GM12878 (cell line): ENCODE data around the gene STXBP4. TPM values are rescaled to one million over a fixed set of nuclear protein-coding genes. Genes with fewer than 3 reads are reported as not detected.

Source experiments
- ATAC-seq: fragments of 200-7000 bp; cut with Tn5 transposase; 3 replicates; pipeline ENCODE4 v1.9.1; 2020; ENCODE audit warnings: mild to moderate bottlenecking, moderate library complexity
- BruUV-seq: library from RNA; stranded (reverse); fragments of 400-500 nt; replicated peaks from 2 replicates; lab custom pipeline; 2021; lab: Mats Ljungman, UMichigan
- CTCF ChIA-PET: fragments of 300-600 bp; sonication (Branson Sonifier 250); formaldehyde crosslinking; extraction: SDS; loops from one replicate; lab custom pipeline; 2021; ENCODE audit warnings: inconsistent platforms; lab: Yijun Ruan, JAX
- POLR2A ChIA-PET: fragments of 350-600 bp; formaldehyde crosslinking; extraction: SDS; loops from one replicate; lab custom pipeline; 2021; ENCODE audit warnings: inconsistent platforms; lab: Charles Lee
- RAD21 ChIA-PET: fragments of 300-600 bp; sonication (Branson Sonifier 250); formaldehyde crosslinking; loops from one replicate; lab custom pipeline; 2023; ENCODE audit warnings: antibody characterized with exemption; ENCODE audit not compliant: unreplicated experiment; lab: Charles Lee
- SMC1A ChIA-PET: fragments of 300-600 bp; sonication (Branson Sonifier 250); formaldehyde crosslinking; loops from one replicate; lab custom pipeline; 2023; ENCODE audit not compliant: unreplicated experiment, uncharacterized antibody; lab: Charles Lee
- DNase-seq: peaks from one replicate; pipeline ENCODE4 v3.0.0-alpha.2; 2011; ENCODE audit warnings: low read depth, low spot score
- FAIRE-seq: peaks from 3 replicates; lab custom pipeline; 2011; peaks lifted over from hg19 to GRCh38; lab: Jason Lieb, UNC
- H2AFZ ChIP-seq: 2 replicates; pipeline ENCODE4 v1.6.0; 2011; ENCODE audit warnings: low read depth, low read length, control low read depth; ENCODE audit not compliant: control insufficient read depth
- H3K27ac ChIP-seq: 2 replicates; pipeline ENCODE4 v1.5.1; 2011; ENCODE audit warnings: control low read depth; ENCODE audit not compliant: control insufficient read depth, insufficient read depth
- H3K27me3 ChIP-seq, 2 experiments: replicated peaks in 1 of 2; 2 replicates each; pipeline versions ENCODE4 v1.6.0 to v1.6.1; 2011; ENCODE audit warnings: low read length in 1 of 2; ENCODE audit not compliant: control insufficient read depth in 2 of 2, insufficient read depth in 2 of 2
- H3K36me3 ChIP-seq, 2 experiments: 2 replicates each; pipeline ENCODE4 v1.5.1; 2011; ENCODE audit warnings: low read length in 1 of 2; ENCODE audit not compliant: control insufficient read depth in 2 of 2, insufficient read depth in 2 of 2
- H3K4me1 ChIP-seq: 2 replicates; pipeline ENCODE4 v1.6.1; 2011; ENCODE audit warnings: mild to moderate bottlenecking, low read length, moderate library complexity, mixed read lengths; ENCODE audit not compliant: control insufficient read depth, insufficient read depth
- H3K4me2 ChIP-seq: 2 replicates; pipeline ENCODE4 v1.6.0; 2011; ENCODE audit warnings: control low read depth; ENCODE audit not compliant: control insufficient read depth, insufficient read depth
- H3K4me3 ChIP-seq: fragments of 200-600 bp; sonication (generic); 2 replicates; pipeline ENCODE4 v1.5.1; 2016
- H3K79me2 ChIP-seq: 2 replicates; pipeline ENCODE4 v1.6.0; 2011; ENCODE audit warnings: low read length; ENCODE audit not compliant: control insufficient read depth, insufficient read depth
- H3K9ac ChIP-seq: 2 replicates; pipeline ENCODE4 v1.8.0; 2011; ENCODE audit warnings: low read length, control low read depth, mixed read lengths; ENCODE audit not compliant: control insufficient read depth, insufficient read depth
- H3K9me3 ChIP-seq: replicated peaks from 3 replicates; pipeline ENCODE4 v1.5.1; 2011; ENCODE audit warnings: mild to moderate bottlenecking, low read length; ENCODE audit not compliant: control insufficient read depth, insufficient read depth
- H4K20me1 ChIP-seq: 2 replicates; pipeline ENCODE4 v1.6.0; 2011; ENCODE audit not compliant: control insufficient read depth, insufficient read depth
- CBX3 ChIP-seq: fragments of 200-600 bp; sonication (generic); IDR thresholded peaks from 2 replicates; pipeline ENCODE4 v1.6.1; 2016; ENCODE audit warnings: low read depth, borderline replicate concordance
- HSF1 ChIP-seq: fragments of 150-350 bp; IDR thresholded peaks from 2 replicates; pipeline ENCODE4 v1.6.1; 2014; ENCODE audit warnings: mild to moderate bottlenecking, low read depth, low read length
- NFXL1 ChIP-seq: fragments of 450-650 bp; IDR thresholded peaks from 2 replicates; pipeline ENCODE4 v1.6.1; 2017; ENCODE audit warnings: antibody characterized with exemption, mild to moderate bottlenecking, borderline replicate concordance
- NFYB ChIP-seq: IDR thresholded peaks from 2 replicates; pipeline ENCODE4 v1.6.1; 2011; ENCODE audit warnings: low read depth, mild to moderate bottlenecking, low read length, improper control_type of control experiment, moderate library complexity; ENCODE audit not compliant: insufficient read depth
- RBBP5 ChIP-seq: fragments of 200-600 bp; sonication (generic); conservative IDR thresholded peaks from 2 replicates; pipeline ENCODE4 v1.6.1; 2016
- SMARCA5 ChIP-seq: fragments of 450-650 bp; IDR thresholded peaks from 2 replicates; pipeline ENCODE4 v1.6.1; 2017; ENCODE audit warnings: mild to moderate bottlenecking
- SREBF1 ChIP-seq: IDR thresholded peaks from 2 replicates; pipeline ENCODE4 v1.6.1; 2012; ENCODE audit warnings: mild to moderate bottlenecking, low read length
- SUZ12 ChIP-seq: fragments of 200-600 bp; sonication (generic); IDR thresholded peaks from one replicate; pipeline ENCODE4 v1.6.1; 2018; ENCODE audit warnings: antibody characterized with exemption, mild to moderate bottlenecking; ENCODE audit not compliant: unreplicated experiment
- TBL1XR1 ChIP-seq: IDR thresholded peaks from 2 replicates; pipeline ENCODE4 v1.6.1; 2012; ENCODE audit warnings: low read depth, low read length, improper control_type of control experiment
- ZBED1 ChIP-seq: IDR thresholded peaks from 2 replicates; pipeline ENCODE4 v1.6.1; 2016; ENCODE audit warnings: borderline replicate concordance
- ZBTB11 ChIP-seq: fragments of 450-650 bp; formaldehyde crosslinking; IDR thresholded peaks from 2 replicates; pipeline ENCODE4 v1.5.0; 2022; ENCODE audit warnings: mild to moderate bottlenecking, missing genetic modification characterization
- ZSCAN29 ChIP-seq: fragments of 450-650 bp; IDR thresholded peaks from 2 replicates; pipeline ENCODE4 v1.6.1; 2017; ENCODE audit warnings: mild to moderate bottlenecking, moderate library complexity
- WGBS: methylation state at CpG from one replicate; pipeline ENCODE4 v1.1.6; 2016; ENCODE audit warnings: low lambda C conversion rate; ENCODE audit not compliant: insufficient replicate concordance, insufficient coverage; ENCODE audit errors: missing lambda C conversion rate; 5-methylcytosine and 5-hydroxymethylcytosine counted together
- in situ Hi-C: fragments of 300-500 bp; cut with MboI; formaldehyde crosslinking; loops from 9 replicates; pipeline ENCODE4 v1.14.3; 2018; ENCODE audit warnings: mixed read lengths
- intact Hi-C: fragments of 100-400 bp; cut with micrococcal nuclease; formaldehyde crosslinking; loops from one replicate; pipeline ENCODE4 v1.14.2; 2022; ENCODE audit not compliant: unreplicated experiment
- polyA plus RNA-seq, 11 experiments: library from polyadenylated mRNA; depleted of rRNA in 4 of 11; unstranded in 6 of 11; stranded (reverse) in 5 of 11; fragments of >200 nt; fragmentation: Nextera tagmentation in 4 of 11; fragmentation: Illumina TruSeq in 1 of 11; extraction: Ambion mirVana in 4 of 11; extraction: Trizol in 1 of 11; gene quantifications; 1 replicate in 1 of 11; 2 replicates in 10 of 11; pipeline versions ENCODE4 v1.2.1 to v1.2.3, GENCODE V29; 2011 to 2016; ENCODE audit warnings: inconsistent platforms in 2 of 11, missing spikeins in 2 of 11, low read depth in 1 of 11
- total RNA-seq, 4 experiments: library from RNA; depleted of rRNA in 3 of 4; stranded (reverse); fragments of >200 nt in 3 of 4; fragmentation: Illumina TruSeq in 1 of 4; extraction: Trizol in 1 of 4; gene quantifications; 2 replicates each; pipeline versions ENCODE4 v1.2.1 to v1.2.3, GENCODE V29; 2013 to 2021
- TF ChIP-seq, protein P1 (sequence below): IDR thresholded peaks from 2 replicates; pipeline ENCODE4 v1.6.1; 2012; ENCODE audit warnings: low read depth, low read length, improper control_type of control experiment

STXBP4 gene
- total and polyA plus RNA-seq, 10 of the 15 experiments (the other 5 are each of a cell fraction or from before 2014, with no cell fraction given) = 4.3 to 11.0 (median 6.7) TPM

GRCh38 chr17:55202896-55203295 is 234.3 kb downstream of the STXBP4 start:
- in situ Hi-C loops (no loop called here), intact Hi-C loops (no loop called here)
- 22% methylated on average over 2 of the region's 2 CpGs for WGBS
- no peak for FAIRE-seq
- Histone ChIP-seq H3K4me1 (no peaks in the 10 kb centered on the region), H3K36me3 (no peaks in the 10 kb centered on the region), H4K20me1 (no peaks in the 10 kb centered on the region), H3K4me2 (no peak overlapping the region), H2AFZ (no peak overlapping the region), H3K27me3 (no peaks in the 10 kb centered on the region), H3K27ac (no peak overlapping the region), H3K4me3 (no peak overlapping the region), H3K9me3 (no peaks in the 10 kb centered on the region), H3K9ac (no peak overlapping the region), H3K79me2 (no peaks in the 10 kb centered on the region)
- no TSS peak for BruUV-seq
- DNase-seq = no peak
- SMC1A ChIA-PET = interaction anchor here (1.0 kb wide), 2 partner anchors 20 to 123 kb away, joined by 3 to 4 read pairs; no protein-coding TSS in a partner anchor
- RAD21 ChIA-PET = no interaction called here
- TF ChIP-seq TBL1XR1 = no peak
- CTCF ChIA-PET = interaction anchor here (0.9 to 1.2 kb wide), 2 partner anchors 153 to 212 kb away, joined by 3 read pairs; no protein-coding TSS in a partner anchor
- POLR2A ChIA-PET = no interaction called here
- ATAC-seq = no peak

- no peak for FAIRE-seq
- TF ChIP-seq, protein P1, sequence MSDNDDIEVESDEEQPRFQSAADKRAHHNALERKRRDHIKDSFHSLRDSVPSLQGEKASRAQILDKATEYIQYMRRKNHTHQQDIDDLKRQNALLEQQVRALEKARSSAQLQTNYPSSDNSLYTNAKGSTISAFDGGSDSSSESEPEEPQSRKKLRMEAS = no peak
- TF ChIP-seq CBX3 (no peak), NFYB (no peak), SMARCA5 (no peak), NFXL1 (no peak), SREBF1 (no peak), RBBP5 (no peak), ZSCAN29 (no peak), ZBTB11 (CRISPR knock-in tag) (no peak), HSF1 (no peak), SUZ12 (no peak), ZBED1 (no peak)
These were observed 239.7 kb downstream of the STXBP4 start for GRCh38 chr17:55208078-55208812.

More at GRCh38 chr17:55208078-55208812, 239.7 kb downstream of the STXBP4 start:
- in situ Hi-C loops = no loop called here
- DNase-seq = no peak
- RAD21 ChIA-PET = no interaction called here
- POLR2A ChIA-PET = no interaction called here
- no peaks in the 10 kb centered on the region for H3K36me3 ChIP-seq
- no peak overlapping the region for H3K9ac ChIP-seq
- SMC1A ChIA-PET = no interaction called here
- no peaks in the 10 kb centered on the region for H4K20me1 ChIP-seq
- intact Hi-C loops = no loop called here
- H3K79me2 ChIP-seq = no peaks in the 10 kb centered on the region
- peaks cover 0 to 1% of the 10 kb centered on the region in 2 experiments; a peak in 2 of 4 replicates for H3K27me3 ChIP-seq
- no peak overlapping the region for H3K4me3 ChIP-seq
- no TSS peak for BruUV-seq
- CTCF ChIA-PET = no interaction called here
- H3K4me1 ChIP-seq = no peaks in the 10 kb centered on the region
- H3K27ac ChIP-seq = no peak overlapping the region
- no peak overlapping the region for H2AFZ ChIP-seq
- no peak overlapping the region for H3K4me2 ChIP-seq
- 32% methylated on average over 3 of the region's 3 CpGs for WGBS
- ATAC-seq = no peak
- H3K9me3 ChIP-seq = no peaks in the 10 kb centered on the region
